ENCODE data around the gene CCL11.
"Not testable (repeated sequence)": the region's sequence is repeated elsewhere in the genome, so short reads cannot be mapped to it uniquely, and the experiment has no call there.

The CCL11 gene

GRCh38 chr17:34312080-34312479 lies 26.5 kb downstream of the CCL11 start:
- no peak for DNase-seq

- no peak for DNase-seq
These were observed 27.6 kb downstream of the CCL11 start for GRCh38 chr17:34313164-34313563.

- no peak for DNase-seq
These were observed 28.7 kb downstream of the CCL11 start for GRCh38 chr17:34314279-34314678.

DNA sequence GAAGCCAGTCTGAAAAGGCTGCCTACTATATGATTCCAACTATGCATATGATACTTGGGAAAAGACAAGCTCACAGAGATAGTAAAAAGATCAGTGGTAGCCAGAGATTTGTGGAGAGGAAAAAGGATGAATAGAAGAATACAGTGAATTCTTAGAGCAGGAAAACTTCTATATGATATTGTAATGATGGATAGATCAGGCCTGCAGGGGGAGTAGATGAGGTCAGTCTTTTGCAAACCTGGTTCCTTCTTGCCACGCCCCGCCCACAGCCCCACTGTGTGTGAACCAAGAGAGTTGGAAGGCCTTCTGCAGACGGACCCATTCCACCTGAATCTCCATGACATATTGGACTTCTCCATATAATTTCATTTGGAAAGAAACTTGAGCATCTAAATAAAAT lies 32.9 kb downstream of the CCL11 start:
- DNase-seq = no peak

- DNase-seq = no peak
These were observed 33.5 kb downstream of the CCL11 start, which contains the start of gene CCL8 for GRCh38 chr17:34319039-34319483. TSS of gene CCL8 (plus strand) at chr17:34319435. CDS start at chr17:34319502, 67 bp downstream.

- DNase-seq = no peak
These were observed 36.4 kb downstream of the CCL11 start for GRCh38 chr17:34321964-34322363.

GRCh38 chr17:34327580-34327979 lies 42.0 kb downstream of the CCL11 start:
- not testable (repeated sequence) for DNase-seq

GRCh38 chr17:34337701-34338100 lies 52.2 kb downstream of the CCL11 start:
- DNase-seq = no peak

Measured in NCI-H187 (cell line).